Neural progenitor cell (in vitro differentiated cells): ENCODE results near the gene OR1Q1.

ENCODE experiments used
- EZH2 ChIP-seq: fragments of 200-600 bp; sonication (generic); IDR thresholded peaks from 2 replicates; pipeline ENCODE4 v1.6.1; 2017; ENCODE audit warnings: antibody characterized with exemption, mild to moderate bottlenecking, moderate library complexity
- EZH2phosphoT487 ChIP-seq: fragments of 200-600 bp; sonication (generic); IDR thresholded peaks from 2 replicates; pipeline ENCODE4 v1.6.1; 2017; ENCODE audit warnings: antibody characterized with exemption
- TF ChIP-seq, protein P1 (sequence below): fragments of 200-600 bp; sonication (generic); IDR thresholded peaks from 2 replicates; pipeline ENCODE4 v1.5.1; 2017; ENCODE audit warnings: antibody characterized with exemption, mild to moderate bottlenecking

DNA sequence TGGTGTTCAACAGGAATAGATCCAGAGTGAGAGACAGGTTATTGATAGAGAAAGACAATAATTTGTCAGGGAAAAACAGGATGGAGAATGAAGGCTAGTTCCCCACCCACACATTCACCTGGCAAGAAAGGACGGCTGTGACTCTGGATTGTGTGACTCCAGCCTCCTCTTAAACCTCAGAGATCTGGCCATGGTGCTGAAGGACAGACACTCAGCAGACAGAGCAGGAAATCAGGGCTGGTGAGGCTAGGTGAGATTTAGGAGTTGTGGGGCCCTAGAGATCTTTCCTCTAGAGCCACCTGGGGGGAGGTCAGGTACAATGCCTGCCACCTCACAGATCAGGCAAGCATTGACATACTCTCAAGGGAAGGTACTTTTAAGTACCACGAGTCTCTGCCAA lies 27.7 kb downstream of the OR1Q1 start:
- TF ChIP-seq, protein P1, sequence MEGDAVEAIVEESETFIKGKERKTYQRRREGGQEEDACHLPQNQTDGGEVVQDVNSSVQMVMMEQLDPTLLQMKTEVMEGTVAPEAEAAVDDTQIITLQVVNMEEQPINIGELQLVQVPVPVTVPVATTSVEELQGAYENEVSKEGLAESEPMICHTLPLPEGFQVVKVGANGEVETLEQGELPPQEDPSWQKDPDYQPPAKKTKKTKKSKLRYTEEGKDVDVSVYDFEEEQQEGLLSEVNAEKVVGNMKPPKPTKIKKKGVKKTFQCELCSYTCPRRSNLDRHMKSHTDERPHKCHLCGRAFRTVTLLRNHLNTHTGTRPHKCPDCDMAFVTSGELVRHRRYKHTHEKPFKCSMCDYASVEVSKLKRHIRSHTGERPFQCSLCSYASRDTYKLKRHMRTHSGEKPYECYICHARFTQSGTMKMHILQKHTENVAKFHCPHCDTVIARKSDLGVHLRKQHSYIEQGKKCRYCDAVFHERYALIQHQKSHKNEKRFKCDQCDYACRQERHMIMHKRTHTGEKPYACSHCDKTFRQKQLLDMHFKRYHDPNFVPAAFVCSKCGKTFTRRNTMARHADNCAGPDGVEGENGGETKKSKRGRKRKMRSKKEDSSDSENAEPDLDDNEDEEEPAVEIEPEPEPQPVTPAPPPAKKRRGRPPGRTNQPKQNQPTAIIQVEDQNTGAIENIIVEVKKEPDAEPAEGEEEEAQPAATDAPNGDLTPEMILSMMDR, result no peak
- TF ChIP-seq EZH2, result no peak
- no peak for TF ChIP-seq EZH2phosphoT487
